GM19463 (cell line): ENCODE measurements around the gene TMEM245.
"Not testable (repeated sequence)": the region's sequence is repeated elsewhere in the genome, so short reads cannot be mapped to it uniquely, and the experiment has no call there.

Experiments used
- ATAC-seq: cut with Tn5 transposase; IDR thresholded peaks from one replicate; pipeline ENCODE4 v1.9.1; 2021; ENCODE audit warnings: mild to moderate bottlenecking, moderate library complexity; ENCODE audit not compliant: unreplicated experiment

TMEM245 gene

DNA sequence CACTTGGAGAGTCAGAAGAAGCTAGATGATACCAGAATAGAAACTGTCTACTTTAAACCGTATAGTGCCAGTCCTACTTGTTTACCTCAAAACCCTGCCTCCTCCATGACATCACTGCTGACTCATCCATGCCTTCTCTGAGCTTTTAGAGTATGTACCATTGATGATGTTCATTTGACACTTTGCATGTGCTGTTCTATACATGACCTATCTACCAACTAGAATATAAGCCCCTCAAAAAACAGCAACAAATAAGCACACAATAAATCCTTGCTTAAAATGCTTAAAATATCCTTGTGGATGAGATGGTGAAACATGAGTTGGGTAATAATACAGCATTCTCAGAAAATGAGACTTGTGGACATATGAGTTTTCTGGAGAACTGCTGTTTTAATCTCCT is 109.0 kb downstream of the TMEM245 start:
- peak; percentile 23 for ATAC-seq

DNA sequence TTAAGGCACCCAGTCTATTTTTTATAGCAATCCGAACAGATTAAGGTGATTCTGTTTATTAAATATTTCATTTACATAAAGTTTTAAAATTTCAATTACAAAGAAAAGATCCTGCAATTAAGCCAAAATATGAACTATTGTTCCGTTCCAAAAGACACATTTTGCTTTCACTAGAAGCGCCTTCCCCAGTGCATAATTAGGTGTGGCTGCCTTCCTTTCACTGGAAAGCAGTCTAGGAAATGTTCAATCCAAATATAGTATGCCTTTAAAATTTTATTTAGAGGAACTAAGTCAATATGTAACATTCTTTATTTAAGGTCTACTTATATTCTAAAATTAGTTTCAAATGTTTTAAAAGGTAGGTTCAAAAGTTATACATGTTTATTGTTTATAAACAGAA is 114.1 kb downstream of the TMEM245 start:
- ATAC-seq, result no peak

DNA sequence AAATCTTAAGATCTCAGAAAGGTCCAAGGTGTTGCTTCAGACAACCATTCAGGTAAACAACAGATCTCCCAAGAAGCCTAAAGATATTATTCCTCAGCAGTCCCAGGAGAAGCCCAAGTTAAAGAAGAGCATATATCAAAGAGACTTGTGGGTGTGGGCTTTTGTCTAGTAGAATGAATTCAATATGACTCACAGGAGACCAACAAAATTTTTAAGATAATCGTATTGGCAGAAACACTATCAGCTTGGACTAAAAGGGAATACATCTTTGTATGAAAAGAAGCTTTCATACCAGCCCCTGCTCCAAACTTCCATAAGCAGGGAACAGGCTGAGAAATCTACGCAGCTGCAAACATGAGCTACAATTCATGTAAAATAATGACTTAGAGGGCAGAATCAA is 116.6 kb downstream of the TMEM245 start:
- no peak for ATAC-seq

DNA sequence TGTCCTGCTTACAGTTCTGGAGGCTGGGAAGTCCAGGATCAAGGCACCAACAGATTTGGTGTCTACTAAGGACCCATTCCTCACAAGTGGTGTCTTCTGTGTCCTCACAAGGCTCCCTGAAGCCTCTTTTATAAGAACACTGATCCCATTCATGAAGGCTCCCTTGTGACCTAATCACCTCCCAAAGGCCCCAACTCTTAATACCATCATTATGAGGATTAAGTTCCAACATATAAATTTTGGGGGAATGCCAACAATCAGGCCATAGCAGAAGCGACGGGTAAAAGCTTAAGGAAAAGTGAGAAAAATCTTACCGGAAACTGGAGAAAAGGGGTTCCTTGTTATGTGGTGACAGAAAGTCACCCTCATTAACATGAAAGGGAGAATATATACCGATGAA is 117.6 kb downstream of the TMEM245 start:
- no peak for ATAC-seq

DNA sequence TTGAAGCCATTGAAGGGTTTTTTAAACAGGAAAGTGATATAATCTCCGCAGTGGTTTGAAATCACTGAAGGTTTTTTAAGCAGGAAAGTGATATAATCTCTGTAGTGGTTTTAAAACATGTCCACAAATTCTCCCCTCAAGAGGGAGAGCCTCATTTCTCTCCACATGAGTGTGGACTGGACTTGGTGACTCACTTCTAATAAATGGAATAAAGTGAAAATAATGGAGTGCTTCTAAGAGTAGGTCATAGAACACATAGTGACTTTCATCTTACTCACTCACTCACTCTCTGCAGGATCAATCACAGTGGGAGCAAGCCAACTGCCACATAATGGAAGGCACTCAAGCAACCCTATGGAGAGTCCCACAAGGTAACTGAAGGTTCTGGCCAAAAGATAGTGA is 118.5 kb downstream of the TMEM245 start:
- ATAC-seq, result no peak

DNA sequence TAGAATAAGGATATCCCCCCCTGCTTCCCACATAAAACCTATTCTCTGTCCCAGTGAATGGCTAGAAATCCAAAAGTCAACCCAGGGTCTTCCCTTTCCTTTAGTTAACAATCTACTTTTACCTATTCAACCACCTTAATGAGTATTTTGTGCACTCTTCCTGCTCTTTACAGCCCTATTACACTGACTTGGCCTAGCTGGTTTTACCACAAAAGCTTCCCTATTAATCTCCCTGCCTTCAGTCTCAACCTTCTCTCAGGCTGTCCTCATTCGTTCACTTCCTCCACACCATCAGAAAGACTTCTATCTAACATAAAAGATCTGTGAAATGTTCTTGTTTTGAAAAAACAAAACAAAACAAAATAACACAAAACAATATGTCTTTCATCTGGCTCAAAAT is 122.6 kb downstream of the TMEM245 start:
- ATAC-seq, result no peak

DNA sequence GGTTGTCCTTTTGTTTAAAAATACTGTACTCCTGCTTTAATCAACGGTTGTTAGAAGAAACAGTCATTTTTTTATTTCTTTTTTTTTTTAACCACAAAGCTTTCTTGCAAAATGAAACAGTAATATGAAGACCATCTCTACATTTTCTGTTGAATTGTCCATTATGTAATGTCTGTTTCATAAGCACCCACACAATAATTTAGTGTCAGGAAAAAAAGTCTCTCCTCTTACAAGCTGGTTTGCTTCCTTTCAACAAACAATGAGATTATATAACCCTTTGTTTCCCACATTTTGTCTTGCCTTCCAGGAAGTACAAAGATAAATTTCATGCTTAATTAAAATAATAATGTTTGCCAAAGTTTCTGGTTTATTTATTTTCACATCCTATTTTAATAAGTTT is 123.1 kb downstream of the TMEM245 start:
- ATAC-seq, result no peak

DNA sequence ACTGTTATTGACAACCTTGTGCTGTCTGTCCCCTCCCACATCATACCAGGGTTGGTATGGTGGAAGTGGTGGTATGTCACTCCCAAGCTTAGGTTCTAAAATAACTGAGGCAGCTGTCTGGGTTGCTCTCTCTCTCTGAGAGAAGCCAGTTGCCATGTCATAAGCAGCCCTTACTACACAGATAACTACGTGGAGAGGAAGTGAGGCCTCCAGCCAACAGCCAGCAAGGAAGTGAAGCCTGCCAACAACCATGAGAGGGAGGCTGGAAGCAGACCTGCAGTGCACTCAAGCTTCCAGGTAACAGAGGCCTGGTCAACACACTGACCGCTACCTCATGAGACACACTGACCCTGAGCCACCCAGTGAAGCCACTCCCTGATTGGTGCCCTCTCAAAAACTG is 125.1 kb downstream of the TMEM245 start:
- ATAC-seq, result peak; percentile 89

DNA sequence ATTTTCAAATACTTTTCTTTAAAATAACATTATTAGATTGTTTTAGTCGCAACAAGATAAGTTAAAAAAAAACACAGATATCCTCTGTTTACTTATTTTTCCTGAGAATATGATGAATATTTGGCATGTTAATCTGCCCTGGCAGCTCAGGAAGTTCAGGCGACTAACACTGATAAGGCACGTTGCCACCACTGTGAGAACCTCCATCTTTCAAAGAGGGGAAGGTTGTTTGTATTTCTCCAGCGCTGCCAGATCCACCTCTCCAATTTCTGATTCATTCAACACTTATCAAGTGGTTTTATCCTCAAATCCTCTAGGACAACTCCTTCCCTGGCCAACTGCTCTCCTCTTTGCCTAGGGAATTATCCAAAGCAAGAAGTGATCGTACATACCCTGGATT is 128.3 kb downstream of the TMEM245 start:
- ATAC-seq, result no peak

DNA sequence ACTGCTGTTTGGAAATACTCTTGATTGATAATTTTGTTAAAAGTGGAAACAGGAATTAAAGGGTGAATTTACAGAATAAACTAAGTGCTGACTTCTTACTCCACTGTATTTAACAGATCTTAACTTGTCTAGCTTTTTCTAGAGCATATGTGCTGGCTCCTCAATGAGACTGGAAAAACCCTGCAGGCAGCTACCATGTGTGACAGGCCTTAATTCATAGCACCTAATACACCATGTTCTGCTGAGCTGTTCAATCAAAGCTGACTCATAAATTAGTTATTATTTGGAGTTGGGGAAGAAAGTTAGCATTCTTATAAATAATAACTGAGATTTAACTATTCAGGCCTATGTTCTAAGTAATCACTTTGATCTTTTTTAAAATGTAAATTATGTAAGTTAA is 135.9 kb downstream of the TMEM245 start:
- ATAC-seq, result no peak

DNA sequence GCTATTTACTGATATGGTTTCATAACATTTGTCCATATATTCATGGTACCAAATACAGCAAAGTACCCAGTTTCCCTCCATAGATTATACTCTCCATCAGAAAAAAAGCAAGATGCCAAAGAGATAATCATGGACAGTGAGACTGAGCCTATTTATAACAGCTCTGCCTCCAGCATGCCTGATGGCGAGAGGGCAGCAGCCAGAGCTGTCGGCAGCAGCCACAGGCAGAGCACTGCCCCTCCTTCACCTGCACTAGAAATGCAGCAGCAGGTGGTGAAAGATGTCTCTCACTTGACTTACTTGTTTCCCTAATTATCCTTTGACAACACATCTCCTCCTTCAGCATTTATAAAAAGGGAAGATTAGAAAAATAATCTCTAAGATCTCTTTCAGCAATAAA is 138.9 kb downstream of the TMEM245 start:
- ATAC-seq, result no peak

DNA sequence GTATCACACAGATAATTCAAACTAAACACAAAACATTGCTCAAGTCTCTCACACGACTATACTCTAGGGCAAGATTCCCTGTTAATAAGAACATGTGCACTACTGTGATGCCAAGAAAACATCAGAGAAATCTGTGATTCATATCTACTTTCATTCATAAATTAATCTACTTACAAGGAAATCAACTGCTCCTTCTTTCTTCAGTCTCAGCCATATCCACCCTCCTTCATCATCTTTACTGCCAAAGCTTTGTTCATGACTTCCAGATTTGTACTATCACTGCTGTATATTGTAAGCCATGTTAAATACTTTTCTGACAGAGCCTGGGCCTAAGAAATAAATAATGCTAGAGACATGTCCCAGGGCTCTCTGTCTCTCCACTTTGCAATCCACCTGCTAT is 141.5 kb downstream of the TMEM245 start:
- ATAC-seq, result no peak

DNA sequence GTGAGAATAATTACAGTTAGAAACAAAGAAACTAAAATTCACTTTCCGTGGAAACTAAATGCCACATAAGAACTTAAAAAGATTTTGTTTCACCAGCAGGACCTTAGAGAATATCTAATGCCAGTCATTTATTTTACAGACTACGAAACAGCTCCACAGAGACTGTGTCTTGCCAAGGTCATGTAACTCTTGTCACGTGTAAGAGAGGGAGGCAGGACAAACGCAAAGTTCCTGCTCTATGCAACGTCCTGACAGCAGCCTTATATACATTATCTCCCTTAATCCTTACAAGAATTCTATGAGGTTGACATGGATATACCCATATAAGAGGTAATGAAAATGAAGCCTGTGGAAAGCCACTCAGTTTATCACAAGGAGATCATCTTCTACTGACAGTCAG is 145.9 kb downstream of the TMEM245 start:
- ATAC-seq, result no peak

DNA sequence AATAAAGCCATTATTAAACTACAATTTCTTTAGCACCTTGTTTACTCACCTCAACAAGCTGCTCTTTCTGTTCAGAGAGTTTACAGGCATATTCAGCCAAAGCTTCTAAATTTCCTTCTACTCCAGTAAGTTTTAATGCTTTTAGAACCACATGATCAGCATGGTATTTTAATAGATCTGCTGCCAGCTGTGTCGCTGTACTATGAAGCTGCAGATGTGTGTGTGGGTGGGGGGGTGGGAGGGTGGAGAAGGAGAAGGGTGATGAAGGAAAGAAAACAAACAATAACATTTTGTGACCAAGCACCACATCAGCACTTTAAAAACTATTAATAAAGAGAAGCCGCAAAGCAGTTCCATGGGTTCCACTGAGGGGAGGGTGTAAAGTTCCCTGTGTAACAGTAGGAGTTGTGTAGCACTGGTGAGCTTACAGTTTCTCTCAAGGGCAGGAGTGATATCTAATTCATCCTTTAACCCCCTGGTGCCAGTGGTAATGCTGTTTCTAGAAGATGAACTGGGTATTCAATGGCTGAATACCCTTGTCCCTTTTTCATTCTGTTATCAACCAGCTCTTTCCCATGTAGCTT is 147.0 kb downstream of the TMEM245 start:
- no peak for ATAC-seq

DNA sequence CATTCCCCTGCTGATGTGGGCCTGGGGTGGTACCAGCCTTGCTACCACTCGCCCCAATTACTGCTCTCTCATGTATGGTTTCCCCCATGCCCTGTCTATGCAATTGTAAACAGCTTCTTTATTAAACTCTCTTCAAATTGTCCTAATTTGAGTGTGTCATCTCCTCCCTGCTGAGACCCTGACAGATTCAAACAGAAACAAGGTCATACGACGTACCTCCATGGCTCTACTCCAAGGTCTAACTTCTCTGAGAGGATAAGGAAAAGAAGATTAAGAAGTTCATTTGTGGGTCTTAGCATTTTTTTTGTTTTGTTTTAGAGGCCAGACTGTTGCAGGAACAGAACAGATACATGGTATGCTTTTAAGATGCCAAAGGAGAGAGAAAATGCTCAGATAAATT is 147.6 kb downstream of the TMEM245 start:
- ATAC-seq, result no peak

DNA sequence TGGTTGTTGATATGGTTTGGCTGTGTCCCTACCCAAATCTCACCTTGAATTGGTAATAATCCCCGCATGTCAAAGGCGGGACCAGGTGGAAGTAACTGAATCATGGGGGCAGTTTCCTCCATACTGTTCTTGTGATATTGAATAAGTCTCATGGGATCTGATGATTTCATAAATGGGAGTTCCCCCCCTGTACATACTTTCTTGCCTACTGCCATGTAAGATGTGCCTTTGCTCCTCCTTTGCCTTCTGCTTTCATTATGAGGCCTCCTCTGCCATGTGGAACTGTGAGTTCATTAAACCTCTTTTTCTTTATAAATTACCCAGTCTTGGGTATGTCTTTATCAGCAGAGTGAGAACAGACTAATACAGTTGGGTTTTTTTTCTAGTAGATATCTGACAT is 148.4 kb downstream of the TMEM245 start:
- not testable (repeated sequence) for ATAC-seq

DNA sequence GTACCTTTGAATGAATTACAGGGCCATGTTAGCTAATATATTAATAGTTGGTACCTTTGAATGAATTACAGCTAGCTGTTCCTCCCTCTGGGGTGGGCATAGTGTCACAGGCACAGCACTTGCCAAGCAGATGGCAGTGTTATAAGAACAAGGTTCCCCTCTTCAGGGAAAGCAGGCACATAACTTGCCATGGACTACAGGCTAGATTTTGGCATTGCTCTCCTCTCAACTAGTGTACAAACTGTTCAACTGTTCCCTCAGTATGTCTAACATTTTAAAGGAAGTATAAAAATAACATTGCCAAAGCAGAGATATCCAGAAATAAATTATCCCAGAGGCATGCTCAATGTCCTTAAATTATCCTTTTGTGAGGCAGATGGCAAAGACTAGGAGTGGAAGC is 151.8 kb downstream of the TMEM245 start:
- ATAC-seq, result no peak
